ENCODE results near the gene KMT2C.
"Not testable (repeated sequence)": the region's sequence is repeated elsewhere in the genome, so short reads cannot be mapped to it uniquely, and the experiment has no call there.

Gene KMT2C

GRCh38 chr7:152392254-152392653 lies 43.5 kb downstream of the KMT2C start:
- H3K4me3 ChIP-seq (ENCODE audit: low read depth, low read length) = no peak overlapping the region
- TF ChIP-seq, protein P1, sequence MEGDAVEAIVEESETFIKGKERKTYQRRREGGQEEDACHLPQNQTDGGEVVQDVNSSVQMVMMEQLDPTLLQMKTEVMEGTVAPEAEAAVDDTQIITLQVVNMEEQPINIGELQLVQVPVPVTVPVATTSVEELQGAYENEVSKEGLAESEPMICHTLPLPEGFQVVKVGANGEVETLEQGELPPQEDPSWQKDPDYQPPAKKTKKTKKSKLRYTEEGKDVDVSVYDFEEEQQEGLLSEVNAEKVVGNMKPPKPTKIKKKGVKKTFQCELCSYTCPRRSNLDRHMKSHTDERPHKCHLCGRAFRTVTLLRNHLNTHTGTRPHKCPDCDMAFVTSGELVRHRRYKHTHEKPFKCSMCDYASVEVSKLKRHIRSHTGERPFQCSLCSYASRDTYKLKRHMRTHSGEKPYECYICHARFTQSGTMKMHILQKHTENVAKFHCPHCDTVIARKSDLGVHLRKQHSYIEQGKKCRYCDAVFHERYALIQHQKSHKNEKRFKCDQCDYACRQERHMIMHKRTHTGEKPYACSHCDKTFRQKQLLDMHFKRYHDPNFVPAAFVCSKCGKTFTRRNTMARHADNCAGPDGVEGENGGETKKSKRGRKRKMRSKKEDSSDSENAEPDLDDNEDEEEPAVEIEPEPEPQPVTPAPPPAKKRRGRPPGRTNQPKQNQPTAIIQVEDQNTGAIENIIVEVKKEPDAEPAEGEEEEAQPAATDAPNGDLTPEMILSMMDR (IDR thresholded peaks at IDR 0.05; ENCODE audit: insufficient read depth, low read depth, low read length, missing control alignments) = no peak
- no peak for DNase-seq (ENCODE audit: low read depth)

GRCh38 chr7:152386136-152386764 lies 49.6 kb downstream of the KMT2C start:
- not testable (repeated sequence) for H3K4me3 ChIP-seq (ENCODE audit: low read depth, low read length); DNase-seq (ENCODE audit: low read depth)

DNA sequence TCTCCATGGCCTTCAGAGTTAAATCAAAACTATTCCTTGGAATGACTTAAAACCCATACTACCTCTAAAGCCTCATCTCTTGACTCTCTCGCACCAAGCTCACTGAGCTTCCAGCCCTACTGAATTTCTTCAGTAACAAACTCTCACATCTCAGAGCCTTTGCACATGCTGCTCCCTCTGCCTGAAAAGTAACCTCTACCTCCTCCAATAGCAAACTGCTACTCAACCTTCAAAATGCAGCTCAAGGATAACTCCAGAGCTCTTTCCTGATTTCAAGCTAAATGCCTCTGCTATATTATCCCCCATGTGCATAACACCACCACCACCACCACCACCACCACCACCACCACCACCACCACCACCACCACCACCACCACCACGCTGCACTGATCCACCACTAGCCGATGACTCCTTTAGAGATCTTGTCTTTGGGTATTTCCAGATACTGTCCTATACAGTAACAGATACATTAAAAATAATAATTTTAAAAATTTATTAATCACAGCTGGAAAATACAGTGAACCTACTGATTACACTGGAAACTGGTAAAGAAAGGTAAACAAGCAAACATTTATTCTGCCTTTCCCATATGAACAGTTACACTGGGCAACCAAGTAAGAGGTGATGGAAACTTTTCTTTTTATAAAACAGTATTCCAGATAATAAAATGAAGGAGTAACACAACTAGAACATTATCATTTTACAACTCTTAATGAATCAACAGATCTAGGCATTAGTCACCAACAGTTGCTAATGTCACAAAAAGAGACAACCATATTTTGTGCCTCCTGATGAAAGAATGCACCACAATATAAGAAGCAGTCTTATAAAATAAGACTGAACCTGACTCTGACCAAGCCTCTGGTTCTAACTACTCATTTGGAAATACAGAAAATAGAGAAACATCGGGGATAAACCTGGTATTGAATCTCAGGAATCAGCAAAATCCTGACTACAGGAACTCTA lies 51.3 kb downstream of the KMT2C start:
- not testable (repeated sequence) for H3K4me3 ChIP-seq (ENCODE audit: low read depth, low read length); DNase-seq (ENCODE audit: low read depth)

DNA sequence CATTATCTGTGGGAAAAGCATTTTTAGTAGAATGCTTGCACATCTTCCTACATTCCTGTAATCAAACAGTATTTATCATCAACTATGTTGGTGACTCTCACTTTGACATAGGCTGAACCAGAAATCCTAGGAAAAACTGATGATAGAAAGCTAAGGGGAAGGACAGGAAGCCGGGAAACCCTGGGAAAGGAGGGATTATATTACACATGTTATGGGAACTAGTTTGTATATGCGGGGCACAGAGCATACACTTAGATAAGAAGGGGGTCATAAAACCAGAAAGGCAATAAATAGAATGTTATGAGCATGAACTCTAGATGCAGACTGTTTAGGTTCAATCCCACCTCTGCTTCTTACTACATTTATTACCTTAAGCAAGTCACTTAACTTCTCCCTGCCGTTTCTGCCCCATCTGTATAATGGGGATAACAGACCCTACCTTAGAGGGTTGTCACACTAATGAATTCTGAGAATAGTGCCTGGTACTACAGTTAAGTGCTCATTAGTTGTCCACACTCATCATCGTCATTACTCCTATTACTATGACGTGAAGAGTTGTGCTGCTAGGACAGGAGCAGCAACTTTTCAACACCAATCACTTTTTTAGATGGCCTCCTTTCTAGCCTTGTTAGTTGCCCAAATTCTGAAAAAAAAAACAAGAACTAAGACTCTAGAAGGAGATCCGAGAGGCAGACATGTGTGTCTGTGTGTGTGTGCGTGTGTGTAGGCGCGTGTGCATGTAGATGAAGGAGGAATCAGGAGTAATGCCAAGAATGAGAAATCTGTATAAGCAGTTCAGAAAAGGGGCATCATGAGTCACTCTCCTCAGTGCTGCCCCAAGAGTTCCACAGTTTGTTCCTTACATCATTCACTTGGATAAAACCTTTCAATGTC lies 52.2 kb downstream of the KMT2C start:
- TF ChIP-seq, protein P1 (IDR thresholded peaks at IDR 0.05; ENCODE audit: insufficient read depth, low read depth, low read length, missing control alignments) = no peak
- no peak for DNase-seq (ENCODE audit: low read depth)
- no peak overlapping the region for H3K4me3 ChIP-seq (ENCODE audit: low read depth, low read length)

- no peak for DNase-seq (ENCODE audit: low read depth)
- TF ChIP-seq, protein P1 (IDR thresholded peaks at IDR 0.05; ENCODE audit: insufficient read depth, low read depth, low read length, missing control alignments) = no peak
- no peak overlapping the region for H3K4me3 ChIP-seq (ENCODE audit: low read depth, low read length)
Measured at GRCh38 chr7:152382244-152382643, 53.6 kb downstream of the KMT2C start.

DNA sequence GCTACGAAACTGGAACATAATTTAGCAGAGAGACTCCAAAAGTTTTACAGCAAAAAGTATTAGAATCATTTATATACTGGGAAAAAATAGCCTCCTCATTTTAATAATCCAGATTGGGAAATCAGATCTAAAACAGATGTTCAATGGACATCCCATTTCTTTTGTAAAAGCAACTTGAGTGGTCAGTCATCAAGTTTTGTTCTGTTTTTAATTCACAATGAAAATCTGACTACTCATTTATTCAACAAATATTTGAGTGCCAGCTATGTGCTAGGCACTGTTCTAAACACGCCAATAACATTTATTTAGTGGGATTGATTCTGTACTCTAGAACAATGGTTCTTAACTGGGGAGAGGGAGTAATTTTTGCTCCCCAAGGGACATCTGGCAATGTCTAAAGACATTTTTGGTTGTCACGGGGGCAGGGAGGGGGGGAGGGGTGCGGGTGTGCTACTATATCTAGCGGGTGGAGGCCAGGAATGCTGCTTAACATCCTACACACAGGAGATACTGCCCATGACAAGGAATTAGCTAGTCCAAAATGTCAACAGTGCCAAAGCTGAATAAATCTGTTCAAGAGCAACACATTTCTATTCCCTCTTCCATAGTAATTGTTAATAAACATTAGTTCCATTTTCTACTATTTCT lies 54.7 kb downstream of the KMT2C start:
- not testable (repeated sequence) for DNase-seq (ENCODE audit: low read depth)

GRCh38 chr7:152378497-152378896 lies 57.3 kb downstream of the KMT2C start:
- not testable (repeated sequence) for DNase-seq (ENCODE audit: low read depth)

More for the DNA sequence above, 54.7 kb downstream of the KMT2C start:
- H3K4me3 ChIP-seq (ENCODE audit: low read depth, low read length) = not testable (repeated sequence)

DNA sequence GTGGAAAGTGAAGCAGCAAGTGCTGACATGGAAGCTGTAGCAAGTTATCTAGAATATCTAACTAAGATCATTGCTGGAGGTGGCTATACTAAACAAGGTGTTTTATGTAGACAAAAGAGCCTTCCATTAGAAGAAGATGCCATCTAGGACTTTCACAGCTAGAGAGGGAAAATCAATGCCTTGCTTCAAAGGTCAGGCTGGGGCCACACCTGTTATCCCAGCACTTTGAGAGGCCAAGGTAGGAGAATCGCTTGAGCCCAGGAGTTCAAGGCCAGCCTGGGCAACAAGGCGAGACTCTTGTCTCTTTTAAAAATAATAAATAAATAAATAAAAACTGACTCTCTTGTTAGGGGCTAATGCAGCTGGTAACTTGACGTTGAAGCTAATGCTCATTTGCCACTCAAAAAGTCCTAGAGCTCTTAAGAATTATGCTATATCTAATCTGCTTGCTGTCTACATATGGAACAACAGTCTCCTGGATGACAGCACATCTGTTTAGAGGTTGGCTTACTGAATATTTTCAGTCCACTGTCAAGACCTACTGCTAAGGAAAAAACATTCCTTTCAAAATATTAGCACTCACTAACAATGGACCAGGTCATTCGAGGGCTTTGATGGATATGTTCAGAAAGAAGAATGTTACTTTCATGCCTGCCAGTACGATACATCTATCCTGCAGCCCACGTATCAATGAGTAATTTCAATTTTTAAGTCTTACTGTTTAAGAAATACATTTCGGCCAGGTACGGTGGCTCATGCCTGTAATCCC lies 58.9 kb downstream of the KMT2C start:
- H3K4me3 ChIP-seq (ENCODE audit: low read depth, low read length); DNase-seq (ENCODE audit: low read depth): not testable (repeated sequence)

More at GRCh38 chr7:152378497-152378896, 57.3 kb downstream of the KMT2C start:
- not testable (repeated sequence) for H3K4me3 ChIP-seq (ENCODE audit: low read depth, low read length)

Measured in GM12865 (cell line).